Astrocyte of the cerebellum (primary cell): ENCODE data around the gene SMARCAD1.
"Not testable (repeated sequence)": the region's sequence is repeated elsewhere in the genome, so short reads cannot be mapped to it uniquely, and the experiment has no call there.

Experiments
- DNase-seq: peaks from one replicate; pipeline ENCODE4 v3.0.0-alpha.2; 2011; ENCODE audit warnings: low read depth
- H3K4me3 ChIP-seq: 2 replicates; pipeline ENCODE4 v1.5.1; 2011; ENCODE audit warnings: mild to moderate bottlenecking, low read depth, low read length, moderate library complexity
- in situ Hi-C: cut with HindIII; loops from 2 replicates; pipeline ENCODE4 v1.10.0; 2017; ENCODE audit warnings: low sequenced_read_pairs
- TF ChIP-seq, protein P1 (sequence below): IDR thresholded peaks from 2 replicates; pipeline ENCODE4 v1.5.1; 2012; ENCODE audit warnings: low read length, low read depth, moderate library complexity, mild to moderate bottlenecking; ENCODE audit errors: missing control alignments

SMARCAD1 gene

DNA sequence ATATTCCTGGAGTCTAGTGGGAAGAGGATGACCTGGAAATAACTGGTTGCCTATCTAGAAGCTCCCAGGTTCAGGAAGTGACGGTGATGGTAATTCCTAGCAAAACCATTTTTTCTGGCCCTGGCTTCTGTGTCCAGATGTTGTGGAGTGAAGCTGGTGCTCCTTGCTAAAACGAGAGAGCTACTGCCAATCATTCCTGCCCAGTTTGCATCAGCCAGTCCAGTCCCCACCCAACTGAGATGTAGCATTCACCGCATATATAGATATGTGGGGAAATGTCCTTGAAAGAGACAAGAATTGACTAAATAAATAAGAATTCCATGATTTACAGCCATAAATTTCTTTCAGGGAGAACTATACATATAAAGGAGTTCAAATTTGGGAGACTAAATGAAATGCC lies 128.6 kb downstream of the SMARCAD1 start:
- TF ChIP-seq, protein P1, sequence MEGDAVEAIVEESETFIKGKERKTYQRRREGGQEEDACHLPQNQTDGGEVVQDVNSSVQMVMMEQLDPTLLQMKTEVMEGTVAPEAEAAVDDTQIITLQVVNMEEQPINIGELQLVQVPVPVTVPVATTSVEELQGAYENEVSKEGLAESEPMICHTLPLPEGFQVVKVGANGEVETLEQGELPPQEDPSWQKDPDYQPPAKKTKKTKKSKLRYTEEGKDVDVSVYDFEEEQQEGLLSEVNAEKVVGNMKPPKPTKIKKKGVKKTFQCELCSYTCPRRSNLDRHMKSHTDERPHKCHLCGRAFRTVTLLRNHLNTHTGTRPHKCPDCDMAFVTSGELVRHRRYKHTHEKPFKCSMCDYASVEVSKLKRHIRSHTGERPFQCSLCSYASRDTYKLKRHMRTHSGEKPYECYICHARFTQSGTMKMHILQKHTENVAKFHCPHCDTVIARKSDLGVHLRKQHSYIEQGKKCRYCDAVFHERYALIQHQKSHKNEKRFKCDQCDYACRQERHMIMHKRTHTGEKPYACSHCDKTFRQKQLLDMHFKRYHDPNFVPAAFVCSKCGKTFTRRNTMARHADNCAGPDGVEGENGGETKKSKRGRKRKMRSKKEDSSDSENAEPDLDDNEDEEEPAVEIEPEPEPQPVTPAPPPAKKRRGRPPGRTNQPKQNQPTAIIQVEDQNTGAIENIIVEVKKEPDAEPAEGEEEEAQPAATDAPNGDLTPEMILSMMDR = no peak
- H3K4me3 ChIP-seq = no peak overlapping the region
- no peak for DNase-seq
- in situ Hi-C loops = no loop called here

DNA sequence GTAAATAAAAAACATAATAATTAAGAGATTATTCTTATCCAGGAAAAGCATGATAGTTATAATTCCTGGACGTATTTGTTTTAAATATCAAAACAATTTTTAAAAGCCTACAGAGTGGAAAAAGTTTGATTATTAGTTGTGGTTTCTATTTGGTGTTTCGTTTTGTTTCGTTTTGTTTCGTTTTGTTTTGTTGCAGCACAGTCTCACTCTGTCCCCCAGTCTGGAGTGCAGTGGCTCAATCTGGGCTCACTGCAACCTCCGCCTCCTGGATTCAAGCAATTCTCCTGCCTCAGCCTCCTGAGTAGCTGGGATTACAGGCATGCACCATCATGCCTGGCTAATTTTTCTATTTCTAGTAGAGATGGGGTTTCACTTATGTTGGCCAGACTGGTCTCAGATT lies 129.1 kb downstream of the SMARCAD1 start:
- H3K4me3 ChIP-seq, DNase-seq, in situ Hi-C loops: not testable (repeated sequence)

DNA sequence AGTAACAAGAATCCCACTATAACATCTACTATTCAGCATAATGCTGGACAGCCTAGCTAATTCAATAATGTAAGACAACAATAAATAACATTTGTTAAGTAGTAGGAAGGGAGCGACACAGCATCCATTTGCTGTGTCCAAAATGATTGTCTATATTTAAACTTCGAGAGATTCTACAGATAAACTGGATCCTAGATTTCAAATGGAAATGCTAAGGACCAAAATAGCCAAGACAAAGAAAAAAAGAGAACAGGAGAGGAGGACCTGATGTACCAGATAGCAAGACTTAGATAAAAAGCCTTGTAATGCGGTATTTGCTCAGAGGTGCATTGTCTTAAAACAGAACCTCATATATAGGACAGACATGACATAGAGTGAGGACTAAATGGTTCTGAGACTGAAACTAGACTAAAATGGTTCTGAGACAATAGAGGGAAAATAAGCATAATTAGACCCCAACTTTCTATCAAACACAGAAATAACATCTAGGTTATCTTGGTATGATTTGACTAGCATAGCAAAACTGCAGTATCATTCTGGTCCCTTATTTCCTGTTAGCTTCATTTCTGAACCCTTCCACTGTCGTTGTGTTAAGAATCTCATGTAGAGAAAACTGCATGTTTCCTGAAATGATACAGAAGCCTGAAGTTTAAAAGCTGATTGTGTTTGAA lies 131.2 kb downstream of the SMARCAD1 start:
- in situ Hi-C loops = no loop called here
- TF ChIP-seq, protein P1 = no peak
- no peak for DNase-seq
- no peak overlapping the region for H3K4me3 ChIP-seq

GRCh38 chr4:94339779-94340178 lies 132.1 kb downstream of the SMARCAD1 start:
- in situ Hi-C loops = no loop called here

More at GRCh38 chr4:94339779-94340178, 132.1 kb downstream of the SMARCAD1 start:
- TF ChIP-seq, protein P1 = no peak
- DNase-seq = no peak
- no peak overlapping the region for H3K4me3 ChIP-seq
